ENCODE data around the gene NFIC. TPM values are rescaled to one million over a fixed set of nuclear protein-coding genes. Genes with fewer than 3 reads are reported as not detected.

Gene NFIC
- total RNA-seq, 1 donor: 17.3 TPM

DNA sequence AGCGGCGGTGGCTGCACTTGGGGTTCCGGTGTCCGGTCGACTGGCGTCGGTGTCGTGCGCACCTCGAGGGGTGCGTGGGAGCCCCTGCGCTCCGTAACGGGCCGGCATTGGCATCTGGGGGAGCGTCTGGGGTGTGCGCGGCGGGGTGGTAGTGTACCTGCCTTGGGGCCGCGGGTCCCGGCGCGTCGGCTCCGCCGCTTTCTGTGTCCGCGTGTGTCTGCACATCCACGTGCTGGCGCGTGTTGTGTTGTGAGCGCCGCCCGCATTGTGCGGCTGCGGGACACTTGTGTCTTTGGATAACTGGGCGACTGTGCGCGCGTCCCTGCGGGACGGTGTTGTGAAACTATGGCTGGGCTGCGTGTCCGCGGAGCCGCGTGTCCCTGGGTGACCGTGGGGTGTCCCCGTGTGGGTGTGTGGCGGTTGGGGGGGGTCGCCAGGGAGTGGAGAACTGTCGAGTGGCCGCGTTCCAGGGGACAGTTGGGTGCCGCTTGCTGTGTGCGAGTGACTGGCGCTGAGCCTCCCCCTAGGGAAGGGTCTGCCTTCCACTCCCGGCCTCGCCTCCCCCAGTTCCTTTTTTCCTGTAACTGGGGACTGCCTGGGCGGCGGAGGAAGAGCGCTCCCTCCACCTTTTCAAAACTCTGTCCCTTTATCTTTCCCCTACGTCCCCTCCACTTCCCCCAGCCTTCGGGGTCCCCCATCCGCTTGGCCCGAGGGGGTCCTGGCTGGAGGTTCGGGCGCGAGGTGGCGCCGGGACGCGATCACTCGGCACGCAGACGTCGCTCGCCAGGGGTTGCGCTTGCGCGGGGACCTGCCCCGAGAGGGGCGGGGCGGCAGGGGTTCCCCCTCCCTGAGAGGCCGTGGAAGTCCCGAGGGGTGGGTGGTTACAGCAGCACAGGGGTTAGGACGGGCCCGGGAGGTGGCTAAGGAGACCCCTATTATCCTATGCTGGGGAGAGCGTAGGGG, 5.7 kb upstream of the NFIC start:
- Histone ChIP-seq H3K27me3 (ENCODE audit: insufficient read depth, low read length) (no peaks in the 10 kb centered on the region), H3K4me1 (ENCODE audit: insufficient read depth, low read length) (peaks cover 26% of the 10 kb centered on the region), H3K9me3 (ENCODE audit: low read depth, low read length) (no peaks in the 10 kb centered on the region), H3K4me3 (ENCODE audit: low read length) (peak overlapping the region; percentile 53)

DNA sequence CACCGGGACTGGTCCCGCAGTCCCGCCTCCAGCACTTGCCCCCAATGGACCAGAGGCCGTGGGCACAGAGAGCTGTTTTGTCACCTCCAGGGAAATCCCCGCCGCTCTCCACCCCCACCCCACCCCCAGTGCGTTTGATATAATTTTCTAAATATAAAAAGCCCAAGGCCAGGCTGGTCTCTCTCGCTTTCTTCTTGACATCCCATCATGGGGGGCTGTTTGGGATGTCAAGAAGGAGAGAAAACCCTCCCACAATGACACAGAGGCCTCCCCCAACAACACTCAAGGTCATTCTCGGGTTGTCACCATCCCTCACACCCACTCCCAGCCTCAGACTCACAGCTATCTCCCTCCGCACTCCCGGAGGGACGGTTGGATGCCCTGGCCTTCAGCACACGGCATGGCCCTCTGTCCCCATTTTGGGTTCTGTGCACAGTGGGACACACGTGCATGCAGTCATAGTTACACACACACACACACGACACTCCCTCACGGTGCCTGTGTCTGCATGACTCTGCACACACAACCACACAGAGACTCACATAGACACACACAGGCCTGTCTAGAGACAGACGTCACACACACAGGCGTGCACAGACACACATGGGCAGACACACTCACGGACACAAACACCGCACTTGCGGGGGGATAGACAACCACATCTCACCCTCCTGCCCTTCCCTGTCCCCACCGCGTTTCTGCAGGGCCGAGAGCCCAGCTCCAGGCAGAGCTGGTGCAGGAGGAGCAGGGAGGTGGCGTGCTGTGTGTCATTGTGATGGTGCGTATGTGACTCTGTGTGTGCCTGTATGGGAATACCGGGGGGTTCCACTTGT, 4.8 kb upstream of the NFIC start:
- Histone ChIP-seq H3K4me1 (ENCODE audit: insufficient read depth, low read length) (peaks cover 27% of the 10 kb centered on the region), H3K9me3 (ENCODE audit: low read depth, low read length) (no peaks in the 10 kb centered on the region), H3K27me3 (ENCODE audit: insufficient read depth, low read length) (no peaks in the 10 kb centered on the region), H3K4me3 (ENCODE audit: low read length) (no peak overlapping the region)

DNA sequence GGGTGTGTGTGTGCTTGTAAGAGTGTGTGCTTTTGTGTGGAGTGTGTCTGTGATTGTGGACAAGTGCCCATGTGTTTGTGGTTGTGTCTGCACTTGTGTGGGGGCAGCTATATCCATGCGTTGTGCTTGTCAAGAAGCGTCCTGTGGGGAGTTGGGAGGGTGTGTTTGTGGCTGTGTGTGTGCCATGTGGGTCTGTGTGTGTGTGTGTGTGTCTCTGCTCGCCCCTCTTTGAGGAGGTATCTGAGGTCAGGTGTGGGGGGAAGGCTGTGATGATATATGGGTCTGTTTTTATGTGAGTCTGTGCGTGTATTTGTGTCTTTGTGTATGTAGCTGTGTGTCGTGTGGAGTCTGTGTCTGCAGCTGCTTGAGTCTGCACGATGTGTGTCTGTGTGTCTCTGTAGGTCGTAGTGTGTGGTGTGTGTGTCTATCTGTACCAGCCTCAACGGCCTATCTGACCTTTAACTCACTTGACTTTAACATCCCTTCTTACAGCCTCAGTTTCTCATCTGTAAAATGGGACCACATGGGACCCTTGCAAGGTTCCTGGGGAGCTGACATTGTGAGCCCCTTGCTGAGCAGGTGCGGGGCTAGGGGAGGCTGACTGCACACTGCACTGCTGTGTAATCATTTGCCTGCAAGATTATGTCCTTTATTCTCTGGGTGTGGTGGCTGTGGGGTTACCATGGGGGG, 4.0 kb upstream of the NFIC start:
- H3K4me1 ChIP-seq (ENCODE audit: insufficient read depth, low read length): peaks cover 32% of the 10 kb centered on the region
- H3K9me3 ChIP-seq (ENCODE audit: low read depth, low read length): no peaks in the 10 kb centered on the region

DNA sequence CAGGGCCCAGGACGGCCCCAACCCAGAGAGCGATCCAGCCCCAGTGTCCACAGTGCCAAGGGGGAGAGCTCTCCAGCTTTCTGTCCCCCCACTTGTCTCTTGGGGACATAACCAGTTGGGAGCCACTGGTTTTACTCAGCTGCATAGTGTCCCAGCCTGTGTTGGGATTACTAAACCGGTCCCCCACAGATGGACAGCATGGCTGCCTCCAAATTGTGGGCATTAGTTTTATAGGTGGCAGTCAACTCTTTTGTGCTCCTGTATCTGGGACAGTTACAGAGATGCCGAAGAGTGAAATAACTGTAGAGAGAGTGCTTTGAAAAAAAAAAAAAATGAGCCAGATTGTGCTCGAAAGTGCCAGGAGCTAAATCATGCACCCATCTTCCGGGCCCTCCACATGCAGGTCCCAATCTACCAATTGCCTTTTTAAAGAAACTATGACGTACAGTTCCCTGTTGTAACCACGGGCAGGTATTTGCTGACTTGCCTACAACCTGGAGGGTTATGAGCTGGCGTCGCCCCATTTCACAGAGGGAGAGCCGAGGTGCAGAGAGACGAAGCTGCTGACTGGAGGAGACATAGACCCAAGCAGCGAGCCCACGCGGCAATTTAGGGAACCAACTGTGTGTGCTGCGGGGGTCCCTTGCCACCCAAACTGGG, 2.4 kb upstream of the NFIC start:
- H3K4me3 ChIP-seq (ENCODE audit: low read length): no peak overlapping the region
- no peaks in the 10 kb centered on the region for H3K27me3 ChIP-seq (ENCODE audit: insufficient read depth, low read length)
- H3K9me3 ChIP-seq (ENCODE audit: low read depth, low read length): no peaks in the 10 kb centered on the region
- H3K4me1 ChIP-seq (ENCODE audit: insufficient read depth, low read length): peaks cover 36% of the 10 kb centered on the region

More for the DNA sequence above, 4.0 kb upstream of the NFIC start:
- Histone ChIP-seq H3K4me3 (ENCODE audit: low read length) (no peak overlapping the region), H3K27me3 (ENCODE audit: insufficient read depth, low read length) (no peaks in the 10 kb centered on the region)

DNA sequence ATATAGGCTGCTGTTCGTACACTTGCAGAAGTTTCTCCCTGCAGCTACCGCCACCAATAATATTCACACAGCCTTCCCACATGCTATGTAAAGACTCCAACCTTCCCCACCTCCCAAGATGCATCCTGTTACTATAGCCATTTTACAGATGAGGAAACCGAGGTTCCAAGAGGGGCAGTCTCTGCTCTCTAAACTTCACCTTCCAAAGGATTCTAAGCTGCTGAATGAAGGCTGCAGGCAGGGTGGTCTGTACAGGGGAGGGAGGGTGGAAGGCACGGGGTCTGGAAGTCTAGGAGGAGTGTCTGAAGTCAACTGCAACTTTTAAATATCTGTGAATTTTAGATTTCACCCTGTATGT, 1.9 kb upstream of the NFIC start:
- H3K4me1 ChIP-seq (ENCODE audit: insufficient read depth, low read length): peaks cover 41% of the 10 kb centered on the region
- no peaks in the 10 kb centered on the region for H3K27me3 ChIP-seq (ENCODE audit: insufficient read depth, low read length)
- H3K4me3 ChIP-seq (ENCODE audit: low read length): no peak overlapping the region
- H3K9me3 ChIP-seq (ENCODE audit: low read depth, low read length): no peaks in the 10 kb centered on the region

DNA sequence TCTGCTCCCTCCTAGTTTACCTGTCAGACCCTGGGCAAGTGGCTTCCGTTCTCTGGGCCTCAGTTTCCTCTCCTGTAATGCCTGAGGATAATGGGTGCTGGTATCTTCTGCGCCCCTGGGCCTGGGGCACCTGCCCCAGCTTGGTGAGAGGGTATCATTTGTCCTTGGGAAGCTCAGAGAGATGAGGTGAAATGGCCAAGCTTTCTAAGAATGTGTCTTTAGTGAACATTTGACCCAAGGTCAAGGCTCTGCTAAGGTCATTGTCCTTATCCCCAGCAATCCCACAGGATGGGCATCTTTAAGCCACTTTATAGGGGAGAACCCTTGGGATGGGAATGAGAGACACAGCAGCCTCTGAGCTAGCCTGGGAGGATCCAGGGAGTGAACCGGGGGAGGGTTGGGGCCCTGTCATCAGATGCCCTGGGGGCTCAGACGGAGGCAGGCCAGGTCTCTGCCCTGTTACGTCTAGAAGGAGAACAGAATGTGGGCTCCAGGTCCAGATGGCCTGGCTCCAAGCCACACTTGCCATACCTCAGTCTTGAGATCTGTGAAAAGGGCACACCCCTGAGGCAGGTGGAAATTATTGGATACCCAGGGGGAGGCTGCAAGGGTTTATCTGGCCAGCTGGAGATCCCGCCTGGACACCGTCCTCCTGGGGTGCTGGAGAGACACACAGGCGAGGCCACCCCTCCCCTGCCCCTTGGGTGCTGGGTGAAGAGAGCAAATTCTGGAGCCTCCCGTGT, 1.1 kb upstream of the NFIC start:
- H3K4me3 ChIP-seq (ENCODE audit: low read length): no peak overlapping the region
- H3K27me3 ChIP-seq (ENCODE audit: insufficient read depth, low read length): no peaks in the 10 kb centered on the region
- H3K4me1 ChIP-seq (ENCODE audit: insufficient read depth, low read length): peaks cover 49% of the 10 kb centered on the region
- no peaks in the 10 kb centered on the region for H3K9me3 ChIP-seq (ENCODE audit: low read depth, low read length)

DNA sequence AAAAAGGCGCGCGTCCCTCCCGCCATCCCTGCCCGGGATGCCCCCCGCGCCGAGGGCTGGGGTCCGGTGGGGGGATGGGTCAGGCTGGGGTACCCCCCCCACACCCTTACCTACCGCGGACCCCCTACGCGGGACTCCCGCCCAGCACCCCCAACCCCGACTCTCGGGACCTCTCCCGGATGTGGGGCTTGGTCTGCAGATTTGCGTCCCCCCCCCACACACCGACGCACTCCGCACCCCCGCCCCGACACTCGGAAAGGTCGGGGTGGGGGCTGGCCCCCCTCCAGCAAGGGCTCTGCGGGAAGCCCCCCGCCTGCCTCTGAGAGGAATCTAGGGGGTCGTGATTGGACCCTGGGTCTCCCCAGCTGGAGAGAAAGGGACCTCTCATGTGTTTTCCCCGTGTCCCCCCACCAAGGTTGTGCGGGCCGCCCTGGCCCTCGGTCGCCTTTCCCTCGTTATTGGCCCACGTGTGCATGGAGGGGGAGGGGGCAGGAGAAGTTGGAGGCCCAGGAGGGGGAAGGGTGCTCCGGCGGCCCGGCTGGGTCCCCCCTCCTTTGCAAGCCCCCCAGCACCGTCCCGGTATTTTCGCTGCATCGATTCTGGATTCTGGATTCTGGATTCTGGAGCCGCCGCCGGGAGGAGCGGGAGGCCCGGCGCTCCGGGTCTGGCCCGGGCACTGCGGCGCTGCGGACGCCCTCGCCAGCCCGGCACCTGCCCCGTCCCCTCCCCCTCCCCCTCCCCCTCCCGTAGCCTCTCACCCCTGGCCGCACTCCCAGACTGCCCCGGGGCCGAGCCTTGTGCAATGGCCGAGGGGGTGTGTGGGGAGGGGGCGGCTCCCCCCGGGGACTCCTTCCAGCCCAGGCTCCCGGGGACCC, 607 bp downstream of the NFIC start:
- Histone ChIP-seq H3K27me3 (ENCODE audit: insufficient read depth, low read length) (no peaks in the 10 kb centered on the region), H3K4me1 (ENCODE audit: insufficient read depth, low read length) (peaks cover 51% of the 10 kb centered on the region), H3K4me3 (ENCODE audit: low read length) (peak overlapping the region; percentile 50), H3K9me3 (ENCODE audit: low read depth, low read length) (no peaks in the 10 kb centered on the region)

DNA sequence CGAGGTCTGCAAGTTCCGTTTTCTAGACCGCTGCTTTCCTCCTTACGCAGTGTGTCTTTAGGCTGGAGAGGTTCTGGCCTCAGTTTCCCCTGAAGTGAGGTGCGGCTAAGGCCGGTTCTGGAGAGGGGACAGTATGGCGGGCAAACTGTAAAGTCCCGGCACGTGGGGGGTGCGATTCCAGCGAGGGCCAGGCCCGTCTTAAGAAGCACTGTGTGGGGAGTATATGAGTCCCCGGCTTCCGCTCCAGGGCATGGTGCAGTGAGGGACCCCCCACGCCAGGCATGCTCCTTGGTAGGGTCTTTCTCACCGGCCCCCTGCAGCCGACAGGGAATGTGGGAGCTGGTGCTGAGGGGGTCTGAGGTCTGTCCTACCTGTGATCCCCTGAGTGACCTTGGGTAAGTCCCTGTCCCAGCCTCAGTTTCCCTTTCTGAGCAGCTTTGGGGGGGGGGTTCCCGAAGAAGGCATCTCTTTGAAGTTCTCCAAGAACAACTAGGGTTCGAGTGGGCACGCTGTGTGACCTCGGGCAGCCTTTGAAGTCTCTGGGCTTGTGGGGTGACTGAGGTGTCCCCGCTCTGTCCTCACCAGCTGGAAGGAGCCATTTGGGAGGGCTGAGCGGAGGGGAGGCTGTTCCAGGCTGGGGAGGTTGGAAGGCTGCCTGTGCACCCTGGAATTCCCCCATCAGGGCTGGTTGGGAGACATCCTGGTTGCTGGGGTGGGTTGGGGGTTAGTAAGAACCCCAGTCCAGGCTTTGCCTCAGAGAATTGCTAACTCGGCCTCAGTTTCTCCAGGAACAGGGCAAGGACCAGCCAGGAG, 1.5 kb downstream of the NFIC start:
- H3K4me3 ChIP-seq (ENCODE audit: low read length): peak overlapping the region; percentile 26
- no peaks in the 10 kb centered on the region for H3K27me3 ChIP-seq (ENCODE audit: insufficient read depth, low read length)
- H3K9me3 ChIP-seq (ENCODE audit: low read depth, low read length): no peaks in the 10 kb centered on the region
- peaks cover 51% of the 10 kb centered on the region for H3K4me1 ChIP-seq (ENCODE audit: insufficient read depth, low read length)

DNA sequence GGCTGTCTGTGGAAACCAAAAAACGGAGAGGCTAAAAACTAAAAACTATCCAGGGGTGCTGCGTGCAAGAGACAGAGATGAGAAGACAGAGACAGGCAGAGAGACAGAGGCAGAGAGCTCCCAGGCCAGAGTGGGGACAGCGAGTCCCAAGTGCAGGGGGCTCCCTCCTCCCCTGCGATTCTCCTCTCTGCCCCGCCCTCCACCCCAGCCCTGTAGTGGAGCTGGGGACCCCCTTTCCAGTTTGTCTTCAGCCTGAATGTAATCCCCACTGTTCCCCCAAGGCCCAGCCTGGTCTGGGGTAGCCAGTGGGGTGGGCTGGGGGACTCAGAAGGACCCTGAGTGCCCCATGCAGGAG, 2.0 kb downstream of the NFIC start:
- no peaks in the 10 kb centered on the region for H3K9me3 ChIP-seq (ENCODE audit: low read depth, low read length)
- peaks cover 51% of the 10 kb centered on the region for H3K4me1 ChIP-seq (ENCODE audit: insufficient read depth, low read length)
- no peak overlapping the region for H3K4me3 ChIP-seq (ENCODE audit: low read length)
- no peaks in the 10 kb centered on the region for H3K27me3 ChIP-seq (ENCODE audit: insufficient read depth, low read length)

DNA sequence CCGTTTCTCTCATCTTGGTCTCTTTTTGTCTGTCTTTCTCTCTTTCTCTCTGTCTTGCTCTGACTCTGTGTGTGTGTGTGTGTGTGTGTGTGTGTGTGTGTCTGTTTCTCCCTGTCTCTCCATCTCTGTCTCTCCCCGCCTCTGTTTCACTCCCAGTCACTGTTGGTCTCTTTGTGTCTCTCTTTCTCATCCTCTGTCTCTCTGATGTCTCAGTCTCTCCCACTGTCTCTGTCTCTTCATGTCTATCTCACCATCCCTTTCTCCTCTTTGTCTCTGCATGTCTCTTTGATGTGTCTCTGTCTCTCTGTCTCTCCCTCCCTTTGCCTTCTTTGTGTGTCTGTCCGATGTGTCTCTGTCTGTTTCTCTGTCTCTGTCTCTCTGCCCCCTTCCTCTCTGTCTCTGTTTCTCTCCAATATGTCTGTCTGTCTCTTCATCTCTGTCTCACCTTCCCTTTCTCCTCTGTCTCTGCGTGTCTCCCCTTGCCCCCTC, 2.5 kb downstream of the NFIC start:
- no peaks in the 10 kb centered on the region for H3K27me3 ChIP-seq (ENCODE audit: insufficient read depth, low read length)
- H3K4me1 ChIP-seq (ENCODE audit: insufficient read depth, low read length): peaks cover 51% of the 10 kb centered on the region
- H3K9me3 ChIP-seq (ENCODE audit: low read depth, low read length): no peaks in the 10 kb centered on the region
- H3K4me3 ChIP-seq (ENCODE audit: low read length): peak overlapping the region; percentile 24

DNA sequence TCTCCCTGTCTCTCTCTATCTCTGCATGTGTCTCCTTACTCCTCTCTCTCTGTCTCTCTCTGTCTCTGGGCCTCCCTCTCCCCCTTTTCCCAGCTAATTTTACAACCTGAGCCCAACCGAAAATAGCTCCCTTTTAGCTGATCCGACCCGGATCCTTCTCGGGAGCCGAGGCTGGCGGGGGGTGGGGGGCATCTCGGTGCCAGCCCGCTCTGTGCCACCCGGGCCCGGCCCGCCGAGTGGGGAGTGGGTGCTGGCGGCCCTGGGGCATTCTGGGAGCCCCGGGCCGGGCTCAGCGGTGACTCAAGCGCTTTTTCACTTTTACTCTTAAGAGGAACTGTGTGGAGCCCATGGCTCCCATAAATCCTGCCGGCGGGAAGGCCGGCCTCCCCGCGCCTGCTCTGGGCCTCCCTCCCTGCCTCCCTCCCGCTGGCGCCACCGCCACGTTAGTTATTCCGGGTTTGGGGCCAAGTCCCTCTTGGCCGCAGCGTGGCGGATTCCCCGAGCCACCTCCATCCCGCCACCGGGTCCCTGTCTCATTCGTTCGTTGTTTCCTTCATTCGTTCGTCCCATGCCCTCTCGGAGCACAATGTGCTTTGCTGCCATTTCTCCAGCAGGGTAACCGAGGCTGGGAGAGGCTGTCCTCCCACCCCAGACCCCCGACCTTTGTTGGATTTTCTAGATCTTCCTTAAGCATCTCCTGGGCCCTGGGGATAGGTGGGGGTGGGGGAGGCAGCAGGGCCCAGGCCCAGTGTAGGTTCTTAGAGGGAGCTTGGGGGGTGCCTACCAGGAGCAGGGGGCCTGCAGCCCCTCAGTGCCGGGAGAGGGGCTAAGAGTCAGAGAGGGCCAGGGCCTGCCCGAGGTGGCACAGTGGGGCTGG, 3.2 kb downstream of the NFIC start:
- H3K9me3 ChIP-seq (ENCODE audit: low read depth, low read length): no peaks in the 10 kb centered on the region
- peaks cover 51% of the 10 kb centered on the region for H3K4me1 ChIP-seq (ENCODE audit: insufficient read depth, low read length)
- no peaks in the 10 kb centered on the region for H3K27me3 ChIP-seq (ENCODE audit: insufficient read depth, low read length)
- peak overlapping the region; percentile 24 for H3K4me3 ChIP-seq (ENCODE audit: low read length)

DNA sequence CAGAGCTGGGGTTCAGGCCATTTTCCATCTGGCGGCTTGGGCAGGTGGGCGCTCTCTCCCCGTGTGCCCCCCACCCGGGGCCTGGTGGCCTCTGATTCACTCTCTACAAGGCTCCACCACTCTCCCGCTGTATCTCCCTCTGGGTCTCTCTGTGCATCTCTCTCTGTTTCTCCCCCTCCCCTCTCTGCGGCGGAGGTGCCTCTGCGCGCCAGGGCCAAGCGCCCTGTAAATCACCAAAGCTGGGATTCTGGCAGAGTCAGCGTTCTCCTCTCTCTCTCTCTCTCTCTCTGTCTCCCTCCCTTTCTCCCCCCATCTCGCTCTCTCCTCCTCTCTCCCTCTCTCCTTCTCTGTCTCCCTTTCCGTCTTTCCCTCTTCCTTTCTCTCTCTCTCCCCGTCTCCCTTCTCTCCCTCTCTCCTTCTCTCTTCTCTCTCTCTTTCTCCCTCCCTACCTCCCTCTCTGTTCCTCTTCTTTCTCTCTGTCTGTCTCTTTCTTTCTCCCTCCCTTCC, 3.9 kb downstream of the NFIC start:
- Histone ChIP-seq H3K4me1 (ENCODE audit: insufficient read depth, low read length) (peaks cover 49% of the 10 kb centered on the region), H3K27me3 (ENCODE audit: insufficient read depth, low read length) (no peaks in the 10 kb centered on the region), H3K4me3 (ENCODE audit: low read length) (no peak overlapping the region), H3K9me3 (ENCODE audit: low read depth, low read length) (no peaks in the 10 kb centered on the region)
